ENCODE results near the gene TUBA4B.
"Not testable (repeated sequence)": the region's sequence is repeated elsewhere in the genome, so short reads cannot be mapped to it uniquely, and the experiment has no call there.

TUBA4B gene

GRCh38 chr2:219253753-219254589, 928 bp downstream of the TUBA4B start, which contains the start of gene TUBA4A:
TUBA4A (minus strand) TSS chr2:219253918; CDS start chr2:219253858, 60 bp downstream.
- H3K27ac ChIP-seq (ENCODE audit: low read length): no peak within 1 kb of the TSS
- H3K4me1 ChIP-seq (ENCODE audit: insufficient read depth, low read length): peaks cover 14% of the 10 kb centered on the region
- peak within 1 kb of the TSS; percentile 33; the same call in 1 of the 2 replicates for H3K9ac ChIP-seq (ENCODE audit: low read depth, low read length)
- no peaks in the 10 kb centered on the region for H3K9me3 ChIP-seq (ENCODE audit: insufficient read depth, low read depth, low read length)
- H3K36me3 ChIP-seq (ENCODE audit: insufficient read depth, low read depth, low read length): peaks cover 15% of the 10 kb centered on the region; the same call in 1 of the 2 replicates
- peak within 1 kb of the TSS; percentile 58 for H3K4me3 ChIP-seq (ENCODE audit: low read length)
- peaks cover 59% of the 10 kb centered on the region for H3K27me3 ChIP-seq (ENCODE audit: insufficient read depth, low read length)

DNA sequence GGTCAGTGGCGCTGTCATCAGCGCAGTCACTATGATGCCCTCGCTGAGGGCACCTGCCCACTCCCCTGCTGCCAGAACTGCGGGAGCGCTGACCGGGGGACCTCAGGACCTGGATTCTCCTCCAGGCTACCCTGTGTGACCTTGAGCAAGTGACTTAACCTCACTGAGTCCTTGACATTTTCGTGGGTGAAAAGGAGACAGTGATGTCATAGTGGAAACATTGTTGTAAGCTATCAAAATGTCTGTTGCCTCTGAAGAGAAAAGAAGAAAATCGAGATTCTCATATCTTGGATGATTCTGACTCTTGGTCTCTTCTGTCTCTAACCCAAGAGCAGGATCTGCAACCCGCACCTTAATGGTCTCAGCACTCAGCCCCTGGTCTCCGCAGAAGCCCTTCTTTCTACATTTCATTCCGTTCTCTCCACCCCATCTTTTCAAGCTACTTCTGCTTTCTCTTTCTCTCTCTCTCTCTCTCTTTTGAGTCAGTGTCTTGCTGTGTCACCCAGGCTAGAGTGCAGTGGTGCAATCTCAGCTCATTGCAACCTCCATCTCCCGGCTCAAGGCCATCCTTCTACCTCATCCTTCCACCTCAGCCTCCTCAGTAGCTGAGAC, 1.7 kb downstream of the TUBA4B start:
- no peak overlapping the region for H3K9ac ChIP-seq (ENCODE audit: low read depth, low read length)

DNA sequence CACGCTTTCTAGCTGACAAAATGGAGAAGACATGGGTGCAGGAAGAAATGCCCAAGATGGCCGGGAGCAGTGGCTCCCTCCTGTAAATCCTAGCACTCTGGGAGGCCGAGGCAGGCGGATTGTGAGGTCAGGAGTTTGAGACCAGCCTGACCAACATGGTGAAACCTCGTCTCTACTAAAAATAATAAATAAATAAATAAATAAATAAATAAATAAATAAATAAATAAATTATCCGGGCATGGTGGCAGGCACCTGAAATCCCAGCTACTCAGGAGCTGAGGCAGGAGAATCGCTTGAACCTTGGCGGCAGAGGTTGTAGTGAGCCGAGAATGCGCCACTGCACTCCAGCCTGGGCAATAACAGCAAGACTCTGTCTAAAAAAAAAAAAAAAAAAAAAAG, 5.9 kb downstream of the TUBA4B start:
- not testable (repeated sequence) for H3K4me1 ChIP-seq (ENCODE audit: insufficient read depth, low read length); H3K36me3 ChIP-seq (ENCODE audit: insufficient read depth, low read depth, low read length); H3K9me3 ChIP-seq (ENCODE audit: insufficient read depth, low read depth, low read length); H3K4me3 ChIP-seq (ENCODE audit: low read length); H3K9ac ChIP-seq (ENCODE audit: low read depth, low read length); H3K27ac ChIP-seq (ENCODE audit: low read length)
- H3K27me3 ChIP-seq (ENCODE audit: insufficient read depth, low read length): peaks cover 52% of the 10 kb centered on the region

More for the DNA sequence above, 1.7 kb downstream of the TUBA4B start:
- Histone ChIP-seq H3K4me1 (ENCODE audit: insufficient read depth, low read length) (peaks cover 7% of the 10 kb centered on the region), H3K27ac (ENCODE audit: low read length) (no peak overlapping the region), H3K4me3 (ENCODE audit: low read length) (peak overlapping the region; percentile 58; the same call in 1 of the 2 replicates), H3K36me3 (ENCODE audit: insufficient read depth, low read depth, low read length) (peaks cover 11% of the 10 kb centered on the region; the same call in 1 of the 2 replicates), H3K27me3 (ENCODE audit: insufficient read depth, low read length) (peaks cover 64% of the 10 kb centered on the region), H3K9me3 (ENCODE audit: insufficient read depth, low read depth, low read length) (no peaks in the 10 kb centered on the region)

DNA sequence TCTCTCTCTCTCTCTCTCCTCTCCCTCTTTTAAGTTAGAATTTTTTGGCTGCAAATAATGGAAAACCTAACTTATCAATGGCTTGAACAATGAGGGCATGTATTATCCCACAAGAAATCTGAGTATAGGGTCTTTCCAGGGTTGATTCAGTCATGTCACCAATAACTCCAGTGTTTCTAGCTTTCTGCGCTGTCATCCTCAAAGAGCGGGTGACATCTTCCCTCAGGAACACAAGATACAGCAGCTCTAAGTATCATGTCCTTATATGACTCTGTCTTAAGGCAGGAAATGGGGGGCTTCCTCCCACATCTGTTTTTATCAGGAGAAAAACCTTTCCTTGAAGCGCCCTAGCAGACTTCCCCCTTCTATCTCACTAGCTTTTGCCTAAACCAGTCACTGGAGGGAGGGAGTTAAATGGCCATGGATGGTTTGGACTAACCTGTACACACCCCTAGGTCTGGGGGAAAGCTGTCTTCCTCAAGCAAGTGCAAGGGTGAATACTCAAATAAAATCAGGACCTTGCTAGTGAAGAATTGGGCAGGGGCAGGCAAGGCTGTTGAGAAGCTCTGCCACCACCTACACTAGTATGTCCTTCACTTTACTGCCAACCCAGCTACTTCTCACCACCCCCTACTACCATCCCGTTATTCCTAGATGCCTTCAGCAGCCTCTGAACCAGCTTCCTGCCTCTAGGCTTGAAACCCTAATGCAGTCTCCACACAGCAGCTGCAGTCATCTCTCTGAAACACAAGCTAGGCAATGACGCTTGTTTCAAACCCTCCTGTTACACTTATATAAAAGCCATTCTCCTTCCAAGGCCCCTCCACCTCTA, 8.2 kb downstream of the TUBA4B start:
- Histone ChIP-seq H3K36me3 (ENCODE audit: insufficient read depth, low read depth, low read length) (no peaks in the 10 kb centered on the region), H3K27me3 (ENCODE audit: insufficient read depth, low read length) (peaks cover 33% of the 10 kb centered on the region), H3K9ac (ENCODE audit: low read depth, low read length) (no peak overlapping the region), H3K9me3 (ENCODE audit: insufficient read depth, low read depth, low read length) (no peaks in the 10 kb centered on the region), H3K27ac (ENCODE audit: low read length) (no peak overlapping the region), H3K4me3 (ENCODE audit: low read length) (no peak overlapping the region), H3K4me1 (ENCODE audit: insufficient read depth, low read length) (no peaks in the 10 kb centered on the region)

GRCh38 chr2:219266232-219266631, 13.2 kb downstream of the TUBA4B start:
- Histone ChIP-seq H3K27ac (ENCODE audit: low read length) (no peak overlapping the region), H3K4me3 (ENCODE audit: low read length) (no peak overlapping the region), H3K9me3 (ENCODE audit: insufficient read depth, low read depth, low read length) (no peaks in the 10 kb centered on the region), H3K27me3 (ENCODE audit: insufficient read depth, low read length) (peaks cover 16% of the 10 kb centered on the region), H3K9ac (ENCODE audit: low read depth, low read length) (no peak overlapping the region), H3K36me3 (ENCODE audit: insufficient read depth, low read depth, low read length) (no peaks in the 10 kb centered on the region), H3K4me1 (ENCODE audit: insufficient read depth, low read length) (no peaks in the 10 kb centered on the region)

GRCh38 chr2:219266886-219267285, 13.8 kb downstream of the TUBA4B start:
- H3K27me3 ChIP-seq (ENCODE audit: insufficient read depth, low read length): peaks cover 10% of the 10 kb centered on the region; the same call in 1 of the 2 replicates
- no peaks in the 10 kb centered on the region for H3K36me3 ChIP-seq (ENCODE audit: insufficient read depth, low read depth, low read length)
- H3K27ac ChIP-seq (ENCODE audit: low read length): no peak overlapping the region
- H3K9ac ChIP-seq (ENCODE audit: low read depth, low read length): no peak overlapping the region
- no peaks in the 10 kb centered on the region for H3K4me1 ChIP-seq (ENCODE audit: insufficient read depth, low read length)
- H3K9me3 ChIP-seq (ENCODE audit: insufficient read depth, low read depth, low read length): no peaks in the 10 kb centered on the region
- H3K4me3 ChIP-seq (ENCODE audit: low read length): no peak overlapping the region

DNA sequence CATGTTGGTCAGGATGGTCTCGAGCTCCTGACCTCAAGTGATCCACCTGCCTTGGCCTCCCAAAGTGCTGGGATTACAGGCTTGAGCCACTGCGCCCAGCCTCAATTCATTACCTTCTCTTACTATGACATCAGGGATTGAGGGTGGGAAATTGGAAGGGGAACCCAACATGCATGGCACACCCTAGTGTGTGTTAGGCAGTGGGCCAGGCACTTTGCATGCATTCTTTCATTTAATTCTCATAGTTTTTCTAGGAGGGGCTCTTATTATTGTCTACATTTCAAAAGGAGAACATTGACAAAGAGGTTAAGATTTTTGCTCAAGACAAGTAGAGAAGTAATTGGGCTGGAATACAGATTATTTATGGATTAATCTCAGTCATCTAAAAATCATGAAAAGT, 15.3 kb downstream of the TUBA4B start:
- Histone ChIP-seq H3K27me3 (ENCODE audit: insufficient read depth, low read length) (peaks cover 15% of the 10 kb centered on the region), H3K27ac (ENCODE audit: low read length) (no peak overlapping the region), H3K36me3 (ENCODE audit: insufficient read depth, low read depth, low read length) (no peaks in the 10 kb centered on the region), H3K9me3 (ENCODE audit: insufficient read depth, low read depth, low read length) (no peaks in the 10 kb centered on the region), H3K9ac (ENCODE audit: low read depth, low read length) (no peak overlapping the region), H3K4me1 (ENCODE audit: insufficient read depth, low read length) (no peaks in the 10 kb centered on the region), H3K4me3 (ENCODE audit: low read length) (no peak overlapping the region)

DNA sequence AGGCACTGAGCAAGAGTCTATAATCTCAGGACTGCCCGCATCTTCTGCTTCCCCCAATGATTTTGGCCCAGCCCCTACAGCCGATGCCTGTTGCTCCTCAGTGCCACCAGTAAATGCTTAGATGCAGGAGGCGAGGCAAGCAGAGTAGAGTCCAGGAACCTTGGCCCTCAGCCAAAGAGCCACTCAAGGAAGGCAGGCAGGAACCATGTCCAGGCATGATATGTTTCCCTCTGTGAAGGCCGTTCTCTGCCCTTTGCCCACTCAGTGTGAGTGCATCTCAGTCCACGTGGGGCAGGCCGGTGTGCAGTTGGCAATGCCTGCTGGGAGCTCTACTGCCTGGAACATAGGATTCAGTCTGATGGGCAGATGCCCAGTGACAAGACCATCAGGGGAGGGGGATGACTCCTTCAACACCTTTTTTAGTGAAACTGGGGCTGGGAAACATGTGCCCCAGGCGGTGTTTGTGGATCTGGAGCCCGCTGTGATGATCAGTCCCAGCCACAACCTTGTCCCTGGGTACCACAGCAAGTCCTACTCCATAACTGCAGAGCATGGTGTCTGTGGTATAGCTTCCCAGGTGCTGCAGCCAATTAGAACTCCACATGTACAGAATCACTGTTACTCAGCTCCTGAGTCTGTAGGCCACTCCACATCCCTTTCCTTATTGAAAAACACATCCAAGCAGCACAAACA, 16.5 kb downstream of the TUBA4B start:
- Histone ChIP-seq H3K27ac (ENCODE audit: low read length) (no peak overlapping the region), H3K4me3 (ENCODE audit: low read length) (no peak overlapping the region), H3K27me3 (ENCODE audit: insufficient read depth, low read length) (peaks cover 15% of the 10 kb centered on the region), H3K9ac (ENCODE audit: low read depth, low read length) (no peak overlapping the region), H3K9me3 (ENCODE audit: insufficient read depth, low read depth, low read length) (no peaks in the 10 kb centered on the region), H3K36me3 (ENCODE audit: insufficient read depth, low read depth, low read length) (no peaks in the 10 kb centered on the region), H3K4me1 (ENCODE audit: insufficient read depth, low read length) (no peaks in the 10 kb centered on the region; the same call in 1 of the 2 replicates)

DNA sequence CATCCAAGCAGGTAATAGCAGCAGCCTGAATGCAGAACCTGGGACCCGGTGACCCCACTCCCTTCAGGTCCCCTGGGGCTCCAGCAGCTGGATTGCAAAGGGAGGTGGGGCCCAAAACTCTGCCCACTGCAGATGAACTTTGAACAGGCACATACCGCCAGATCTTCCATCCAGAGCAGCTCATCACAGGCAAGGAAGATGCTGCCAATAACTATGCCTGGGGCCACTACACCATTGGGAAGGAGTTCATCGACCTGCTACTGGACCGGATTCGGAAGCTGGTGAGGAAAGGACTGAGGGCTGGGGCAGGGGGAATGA, 17.0 kb downstream of the TUBA4B start:
- Histone ChIP-seq H3K27me3 (ENCODE audit: insufficient read depth, low read length) (peaks cover 12% of the 10 kb centered on the region), H3K27ac (ENCODE audit: low read length) (no peak overlapping the region), H3K4me1 (ENCODE audit: insufficient read depth, low read length) (peaks cover 5% of the 10 kb centered on the region; the same call in 1 of the 2 replicates), H3K4me3 (ENCODE audit: low read length) (no peak overlapping the region), H3K36me3 (ENCODE audit: insufficient read depth, low read depth, low read length) (no peaks in the 10 kb centered on the region), H3K9me3 (ENCODE audit: insufficient read depth, low read depth, low read length) (no peaks in the 10 kb centered on the region), H3K9ac (ENCODE audit: low read depth, low read length) (no peak overlapping the region)

DNA sequence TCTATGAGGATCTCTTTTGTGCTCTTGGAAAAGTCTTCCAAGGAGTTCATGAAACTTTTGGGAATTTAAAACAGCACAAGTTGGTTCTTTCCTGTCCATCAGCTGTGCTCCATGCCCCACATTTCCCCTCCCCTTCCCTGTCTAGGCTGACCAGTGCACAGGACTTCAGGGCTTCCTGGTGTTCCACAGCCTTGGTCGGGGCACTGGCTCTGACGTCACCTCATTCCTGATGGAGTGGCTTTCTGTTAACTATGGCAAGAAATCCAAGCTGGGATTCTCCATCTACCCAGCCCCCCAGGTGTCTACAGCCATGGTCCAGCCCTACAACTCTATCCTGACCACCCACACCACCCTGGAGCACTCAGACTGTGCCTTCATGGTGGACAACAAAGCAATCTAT, 18.0 kb downstream of the TUBA4B start:
- H3K27me3 ChIP-seq (ENCODE audit: insufficient read depth, low read length): peaks cover 11% of the 10 kb centered on the region; the same call in 1 of the 2 replicates
- no peaks in the 10 kb centered on the region for H3K36me3 ChIP-seq (ENCODE audit: insufficient read depth, low read depth, low read length)
- no peak overlapping the region for H3K9ac ChIP-seq (ENCODE audit: low read depth, low read length)
- peaks cover 5% of the 10 kb centered on the region; the same call in 1 of the 2 replicates for H3K4me1 ChIP-seq (ENCODE audit: insufficient read depth, low read length)
- no peak overlapping the region for H3K27ac ChIP-seq (ENCODE audit: low read length)
- no peaks in the 10 kb centered on the region for H3K9me3 ChIP-seq (ENCODE audit: insufficient read depth, low read depth, low read length)
- no peak overlapping the region for H3K4me3 ChIP-seq (ENCODE audit: low read length)

DNA sequence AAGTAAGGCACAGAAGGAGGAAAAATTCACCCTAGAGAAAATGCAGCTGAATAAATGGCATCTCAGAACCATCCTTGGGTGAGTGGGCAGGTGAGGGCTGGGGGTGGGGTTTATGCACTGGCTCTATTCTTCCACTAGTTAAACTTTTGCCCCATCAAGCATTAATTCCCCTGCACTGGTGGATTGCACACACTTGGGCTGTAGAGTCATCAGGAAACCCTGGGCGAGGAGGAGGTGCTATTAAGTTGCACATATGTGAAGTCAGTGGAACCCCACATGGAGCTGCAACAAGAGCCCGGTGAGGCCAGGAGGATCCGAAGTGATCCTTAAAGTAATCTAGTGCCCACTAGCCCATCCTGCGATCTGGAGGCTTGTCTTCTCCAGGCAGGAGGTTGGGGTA, 19.3 kb downstream of the TUBA4B start:
- Histone ChIP-seq H3K9ac (ENCODE audit: low read depth, low read length) (no peak overlapping the region), H3K27me3 (ENCODE audit: insufficient read depth, low read length) (peaks cover 11% of the 10 kb centered on the region; the same call in 1 of the 2 replicates), H3K4me1 (ENCODE audit: insufficient read depth, low read length) (peaks cover 9% of the 10 kb centered on the region), H3K36me3 (ENCODE audit: insufficient read depth, low read depth, low read length) (no peaks in the 10 kb centered on the region), H3K9me3 (ENCODE audit: insufficient read depth, low read depth, low read length) (no peaks in the 10 kb centered on the region), H3K27ac (ENCODE audit: low read length) (no peak overlapping the region), H3K4me3 (ENCODE audit: low read length) (no peak overlapping the region)
